ENCODE measurements around the gene RPE65. TPM values are rescaled to one million over a fixed set of nuclear protein-coding genes. Genes with fewer than 3 reads are reported as not detected.
"Not testable (repeated sequence)": the region's sequence is repeated elsewhere in the genome, so short reads cannot be mapped to it uniquely, and the experiment has no call there.

The RPE65 gene
- total RNA-seq, 2 donors from 2014 or later, result not detected

DNA sequence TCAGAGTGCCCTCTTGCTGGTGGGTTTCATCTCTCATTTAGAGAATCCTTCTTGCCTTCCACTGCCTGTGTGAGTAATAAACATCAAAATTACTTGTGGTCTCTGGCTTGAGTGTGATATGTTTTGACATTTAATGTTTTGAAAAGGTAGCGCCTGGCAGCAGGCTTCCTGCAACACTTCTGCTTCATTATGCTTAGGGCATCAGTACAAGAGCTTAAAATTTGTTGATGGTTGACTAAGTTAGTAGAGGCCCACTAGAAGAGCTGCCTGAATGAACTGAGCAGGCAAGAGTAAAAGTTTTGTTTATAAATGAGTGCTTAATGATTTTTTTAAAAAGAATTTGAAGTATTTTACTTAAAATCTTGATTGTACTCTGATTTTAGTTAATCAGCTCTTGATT is 6.4 kb upstream of the RPE65 start:
- intact Hi-C loops (cut with DNase I), result no loop called here
- DNase-seq, result no peak
- ATAC-seq, result no peak

DNA sequence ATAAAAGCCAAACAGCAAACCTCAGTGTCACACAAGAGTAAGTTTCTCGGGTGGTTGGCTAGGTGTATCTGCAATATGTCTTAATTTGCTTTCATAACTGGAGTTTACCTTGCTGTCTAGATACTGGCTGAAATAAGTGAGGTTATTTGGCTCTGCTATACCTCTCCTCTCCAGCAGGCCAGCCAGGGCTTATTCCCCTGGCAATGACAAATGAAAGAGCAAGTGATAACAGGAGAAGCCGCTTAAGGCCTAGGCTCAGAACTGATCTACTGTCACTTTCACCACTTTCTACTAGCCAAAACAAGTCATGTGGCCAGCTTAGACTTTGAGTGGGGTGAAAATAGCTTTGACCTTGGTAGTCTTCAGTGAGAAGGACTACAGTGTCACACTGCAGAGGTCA is 4.8 kb upstream of the RPE65 start:
- DNase-seq, result no peak
- ATAC-seq, result no peak
- intact Hi-C loops (cut with DNase I), result no loop called here

DNA sequence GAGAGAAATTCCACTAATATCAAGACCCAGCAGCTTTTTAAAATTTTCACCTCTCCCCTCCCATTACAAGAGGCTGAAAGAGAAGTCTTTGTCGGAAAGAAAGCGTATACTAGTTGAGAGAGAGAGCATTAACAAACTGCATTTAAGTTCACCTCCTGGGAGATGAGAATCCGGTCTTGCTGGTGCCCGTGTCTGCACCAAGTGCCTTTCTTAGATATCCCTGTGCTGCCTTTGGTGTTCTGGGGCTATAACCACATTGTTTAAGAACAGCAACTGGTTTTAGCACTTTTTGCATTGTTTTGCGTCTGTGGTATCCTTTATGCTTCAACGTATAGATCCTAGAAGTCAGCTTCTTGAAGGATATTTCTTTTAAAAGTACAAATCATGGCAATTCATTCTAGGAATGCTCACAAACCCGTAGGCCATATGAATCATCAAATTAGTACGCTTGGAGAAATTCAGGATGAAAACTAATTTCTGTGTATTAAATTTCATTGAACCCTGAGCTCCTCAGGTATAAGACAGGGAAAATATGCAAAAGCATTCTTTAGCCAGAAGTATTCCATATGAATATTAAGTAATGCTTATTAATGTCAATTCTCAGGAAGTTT is 3.4 kb upstream of the RPE65 start:
- DNase-seq, result no peak
- ATAC-seq, result no peak
- intact Hi-C loops (cut with DNase I), result no loop called here

DNA sequence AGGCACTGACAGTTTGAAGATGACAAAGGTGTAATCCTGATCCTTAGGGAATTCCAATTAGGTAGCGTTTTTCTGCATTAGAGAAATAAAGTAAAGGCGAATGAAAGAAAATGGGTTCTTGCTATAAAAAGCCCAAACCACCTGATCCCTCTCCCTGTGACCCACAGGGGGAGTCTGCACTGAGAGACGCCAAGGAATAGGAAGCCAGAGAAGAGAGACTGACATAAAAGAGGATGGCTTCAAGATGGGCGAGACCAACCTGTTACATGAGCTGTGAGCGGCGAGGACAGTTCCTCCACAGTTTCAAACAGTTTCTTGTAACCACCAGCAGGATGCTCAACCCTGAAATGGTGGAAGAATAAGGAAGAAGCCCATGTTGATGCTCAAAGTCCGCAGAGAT is 1.4 kb downstream of the RPE65 start:
- ATAC-seq, result no peak
- intact Hi-C loops (cut with DNase I), result no loop called here
- no peak for DNase-seq

DNA sequence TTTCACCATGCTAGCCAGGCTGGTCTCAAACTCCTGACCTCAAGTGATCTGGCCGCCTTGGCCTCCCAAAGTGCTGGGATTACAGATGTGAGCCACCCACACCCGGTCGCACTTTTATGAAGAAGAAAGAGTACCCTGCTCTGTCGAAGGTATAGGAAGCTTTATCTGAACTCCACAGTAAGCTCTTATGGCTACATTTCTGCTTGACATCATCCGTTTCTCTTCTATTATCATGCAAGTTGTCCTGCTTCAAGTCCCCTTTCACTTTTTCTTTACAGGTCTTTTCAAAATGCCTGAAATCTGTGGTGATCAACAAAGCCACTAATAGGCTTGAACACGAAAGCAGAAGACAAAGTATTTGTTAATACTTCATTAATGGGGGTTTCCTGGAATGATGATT is 4.0 kb downstream of the RPE65 start:
- no peak for DNase-seq
- no peak for ATAC-seq
- intact Hi-C loops (cut with DNase I), result no loop called here

DNA sequence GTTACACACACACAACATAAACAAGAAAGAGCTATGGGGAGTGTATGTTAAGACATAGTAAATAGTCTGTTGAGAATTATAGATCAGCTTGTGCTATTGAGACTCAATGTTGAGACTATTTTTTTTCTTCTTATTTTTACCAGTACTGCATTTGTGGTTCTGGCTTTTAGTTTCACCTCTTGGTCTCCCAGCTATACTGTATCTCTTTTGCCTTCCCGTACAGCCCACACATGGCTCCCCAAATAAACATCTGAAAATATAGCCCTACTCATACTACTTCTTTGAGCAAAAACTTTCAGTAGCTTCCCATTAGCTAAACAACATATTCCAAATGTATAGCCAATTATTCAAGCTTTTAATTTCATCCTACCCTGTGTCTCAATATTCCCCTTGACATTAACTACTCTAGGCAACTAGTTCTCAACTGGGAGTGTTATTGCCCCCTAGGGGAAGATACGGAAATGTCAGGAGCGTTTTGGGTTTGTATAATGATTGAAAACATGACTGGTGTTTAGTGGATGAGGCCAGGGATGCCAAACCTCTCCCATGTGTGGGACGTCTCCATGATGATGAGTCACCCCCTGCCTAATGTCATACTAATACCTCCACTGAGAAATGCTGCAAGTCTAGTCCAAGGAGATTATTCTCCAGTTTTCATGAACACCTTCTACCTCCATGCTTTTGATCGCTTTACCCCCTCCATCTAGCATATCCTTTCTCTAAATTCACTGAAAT is 6.8 kb downstream of the RPE65 start:
- intact Hi-C loops (cut with DNase I), result loop anchor here in 1 of 2 donors (5.0 kb wide), 1 partner anchor 326 kb away; no protein-coding TSS in a partner anchor
- ATAC-seq (peak in 1 of 2 donors; percentile 67), DNase-seq (no peak)

DNA sequence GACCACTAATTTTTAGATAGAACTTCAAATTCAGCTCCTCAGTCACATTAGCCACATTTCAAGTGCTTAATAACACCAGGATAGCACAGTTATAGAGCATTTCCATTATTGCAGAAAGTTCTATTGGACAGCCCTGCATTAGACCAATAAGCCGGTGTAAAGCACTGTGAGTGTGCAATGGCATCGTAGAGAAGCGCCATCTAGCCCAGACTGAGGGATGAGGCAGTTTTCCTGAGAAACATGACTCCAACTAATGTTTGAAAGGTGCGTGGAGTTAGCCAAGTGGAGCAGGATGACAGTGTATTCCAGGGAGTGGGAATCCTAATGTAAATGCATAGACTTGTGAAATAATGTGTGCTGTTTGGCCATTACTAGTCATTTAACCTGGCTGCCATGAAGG is 7.7 kb downstream of the RPE65 start:
- DNase-seq (no peak), ATAC-seq (no peak)
- intact Hi-C loops (cut with DNase I), result loop anchor here in 1 of 2 donors (5.0 kb wide), 1 partner anchor 325 kb away; no protein-coding TSS in a partner anchor

DNA sequence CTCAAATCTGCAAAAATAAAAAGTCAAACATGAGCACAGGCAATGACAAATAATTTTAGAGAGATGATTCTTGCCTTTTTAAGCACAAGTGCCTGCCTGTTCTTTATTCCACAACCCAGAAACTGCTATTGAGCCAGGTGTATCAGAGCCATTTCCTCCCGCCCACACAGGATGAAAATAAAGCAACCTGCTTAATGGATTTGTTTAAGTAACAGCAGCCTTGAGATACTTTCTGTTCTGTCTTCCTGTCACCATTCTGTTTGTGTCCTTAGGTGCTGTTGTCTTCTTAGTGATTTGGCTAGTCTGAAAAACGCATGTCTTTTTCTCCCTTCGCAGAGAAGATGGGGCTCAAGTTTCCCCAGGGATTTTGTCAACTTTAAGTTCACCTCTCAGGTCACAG is 11.4 kb downstream of the RPE65 start:
- ATAC-seq (no peak), DNase-seq (no peak)
- intact Hi-C loops (cut with DNase I), result no loop called here

DNA sequence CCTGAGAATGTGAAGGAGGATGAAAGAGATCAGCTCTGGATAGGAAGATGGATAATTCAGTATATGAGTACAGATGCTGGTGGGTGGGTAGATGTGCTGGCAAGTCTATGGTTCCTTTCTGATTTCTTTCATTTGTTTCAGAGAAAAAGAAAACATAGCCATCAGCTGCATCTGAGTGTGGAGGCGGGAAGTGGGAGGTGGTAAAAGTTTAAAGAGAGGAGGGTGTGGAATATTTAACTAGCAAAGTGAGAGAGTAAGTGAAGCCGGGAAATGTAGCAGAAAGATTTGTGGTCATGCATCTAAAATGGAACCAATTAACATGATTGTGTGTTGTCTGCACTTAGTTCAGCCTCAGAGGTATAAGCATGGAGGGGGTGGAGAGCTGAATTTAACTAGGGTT is 16.4 kb downstream of the RPE65 start:
- DNase-seq, result no peak
- intact Hi-C loops (cut with DNase I), result no loop called here
- no peak for ATAC-seq

DNA sequence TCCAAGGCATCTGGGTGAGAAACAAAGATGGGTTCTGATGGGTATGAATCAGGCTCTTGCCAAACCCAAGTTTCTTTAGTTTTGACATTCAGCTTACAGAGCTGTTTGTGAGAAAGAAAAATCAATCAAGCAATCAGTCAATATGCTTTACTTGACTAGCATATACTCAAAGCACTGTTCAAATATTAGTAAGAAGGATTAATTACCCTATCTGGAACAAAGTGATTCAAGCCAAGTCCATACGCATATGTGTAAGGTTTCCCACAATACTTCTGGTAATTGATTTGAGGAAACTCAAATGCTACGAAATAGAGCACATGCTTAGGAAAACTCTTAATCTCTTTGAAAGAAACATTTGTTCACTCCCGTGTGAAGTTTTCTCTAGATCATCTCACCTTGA is 18.7 kb downstream of the RPE65 start:
- ATAC-seq, result no peak
- intact Hi-C loops (cut with DNase I), result no loop called here
- DNase-seq, result no peak

DNA sequence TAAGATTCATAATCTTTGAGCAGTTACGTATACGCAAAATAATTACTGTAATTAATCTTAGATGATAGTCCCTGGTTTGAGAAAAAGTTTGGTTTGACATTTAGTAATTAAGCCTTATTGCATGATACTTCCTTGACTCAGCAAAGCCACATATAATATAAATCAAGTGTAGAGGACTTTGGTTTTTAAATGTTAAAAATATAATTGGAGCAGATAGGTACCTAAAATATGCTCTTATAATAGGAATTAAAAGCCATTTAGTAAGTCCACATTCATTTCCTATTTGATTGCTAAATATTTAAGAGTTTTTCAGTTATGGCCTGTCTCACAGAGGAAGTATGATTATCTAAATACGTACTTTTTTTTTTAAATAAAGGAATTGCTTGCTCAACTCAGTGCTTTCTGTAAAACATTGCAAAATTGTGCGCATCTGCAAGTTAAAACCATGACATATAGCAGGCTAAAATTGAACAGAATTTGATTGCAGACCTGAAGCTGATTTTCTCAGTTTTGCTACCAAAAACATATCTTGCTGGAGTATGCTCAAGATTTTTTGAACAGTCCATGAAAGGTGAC is 20.4 kb downstream of the RPE65 start:
- intact Hi-C loops (cut with DNase I), result no loop called here
- ATAC-seq (no peak), DNase-seq (no peak)

DNA sequence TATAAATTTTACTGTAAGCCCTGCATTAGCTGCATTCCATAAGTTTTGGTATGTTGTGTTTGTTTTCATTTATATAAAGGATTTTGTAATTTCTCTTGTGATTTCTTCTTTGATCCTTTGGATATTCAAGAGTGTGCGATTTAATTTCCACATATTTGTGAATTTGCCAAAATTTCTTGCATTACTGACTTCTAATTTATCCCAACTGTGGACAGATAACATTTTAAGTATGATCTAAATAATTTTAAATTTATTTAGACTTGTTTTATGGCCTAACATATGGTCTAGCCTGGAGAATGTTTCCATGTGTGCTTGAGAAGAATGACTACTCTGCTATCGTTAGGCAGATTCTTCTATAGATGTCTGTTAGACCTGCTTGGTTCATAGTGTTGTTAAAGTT is 23.2 kb downstream of the RPE65 start:
- ATAC-seq, result no peak
- intact Hi-C loops (cut with DNase I), result no loop called here
- DNase-seq, result no peak

DNA sequence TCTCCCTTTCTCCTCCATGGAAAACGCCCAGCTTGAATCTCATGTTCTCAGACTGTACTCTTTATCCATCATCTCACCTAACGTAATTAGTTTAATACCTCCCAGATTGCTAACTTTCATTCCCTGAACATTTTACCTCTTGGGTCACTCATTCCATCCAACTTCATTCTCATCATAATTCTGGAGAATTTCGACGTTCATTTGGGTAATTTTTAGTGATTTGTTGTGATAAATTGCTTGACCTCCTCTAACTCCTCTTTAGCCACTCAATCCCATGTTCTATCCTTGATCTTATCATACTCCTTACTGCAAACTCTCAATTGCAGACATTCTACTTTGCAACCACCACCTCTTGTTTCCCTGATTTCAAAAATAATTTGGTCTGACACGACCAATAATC is 28.4 kb downstream of the RPE65 start:
- ATAC-seq (no peak), DNase-seq (no peak)
- intact Hi-C loops (cut with DNase I), result no loop called here

DNA sequence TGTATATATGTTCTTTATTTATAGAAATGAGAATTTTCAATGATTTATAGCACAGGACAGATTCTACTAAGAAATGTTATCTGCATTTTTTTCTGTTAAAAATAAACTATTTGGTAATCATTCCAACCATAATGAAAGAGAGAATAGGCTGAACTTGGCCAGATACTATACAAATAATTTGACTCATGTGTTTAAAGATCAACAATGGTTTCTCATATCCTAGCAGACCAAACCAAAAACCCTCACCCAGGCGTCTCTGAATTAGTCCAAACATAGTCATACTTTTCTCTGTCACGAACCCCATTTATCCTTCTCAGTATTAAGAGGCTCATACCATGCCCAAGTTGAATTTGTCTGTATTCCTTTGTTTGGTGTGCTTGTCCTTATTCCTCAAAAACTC is 40.3 kb downstream of the RPE65 start:
- DNase-seq (no peak), ATAC-seq (no peak)
- intact Hi-C loops (cut with DNase I), result no loop called here

DNA sequence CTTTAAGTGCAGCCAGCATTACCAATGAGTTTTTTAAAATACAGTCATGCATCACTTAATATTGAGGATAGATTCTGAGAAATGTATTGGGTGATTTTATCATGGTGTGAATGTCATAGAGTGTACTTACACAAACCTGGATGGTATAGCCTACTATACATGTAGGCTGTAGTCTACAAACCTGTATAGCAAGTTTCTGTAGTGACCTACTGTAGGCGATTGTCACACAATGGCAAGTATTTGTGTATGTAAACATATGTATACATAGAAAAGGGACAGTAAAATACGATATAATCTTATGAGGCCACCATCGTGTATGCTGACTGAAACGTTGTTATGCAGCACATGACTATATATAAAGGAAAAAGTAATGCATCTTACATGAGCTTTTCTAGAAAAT is 48.2 kb downstream of the RPE65 start:
- intact Hi-C loops (cut with DNase I), result no loop called here
- ATAC-seq (no peak), DNase-seq (no peak)

DNA sequence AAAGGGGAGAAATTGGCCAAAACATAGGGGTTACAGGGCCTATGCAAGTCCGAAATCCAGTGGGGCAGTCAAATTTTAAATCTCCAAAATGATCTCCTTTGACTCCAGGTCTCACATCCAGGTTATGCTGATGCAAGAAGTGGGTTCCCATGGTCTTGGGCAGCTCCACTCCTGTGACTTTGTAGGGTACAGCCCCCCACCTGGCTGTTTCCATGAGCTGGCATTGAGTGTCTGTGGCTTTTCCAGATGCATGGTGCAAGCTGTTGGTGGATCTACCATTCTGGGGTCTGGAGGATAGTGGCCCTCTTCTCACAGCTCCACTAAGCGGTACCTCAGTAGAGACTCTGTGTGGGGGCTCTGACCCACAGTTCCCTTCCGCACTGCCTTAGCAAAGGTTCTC is 54.2 kb downstream of the RPE65 start:
- intact Hi-C loops (cut with DNase I); ATAC-seq; DNase-seq: not testable (repeated sequence)

DNA sequence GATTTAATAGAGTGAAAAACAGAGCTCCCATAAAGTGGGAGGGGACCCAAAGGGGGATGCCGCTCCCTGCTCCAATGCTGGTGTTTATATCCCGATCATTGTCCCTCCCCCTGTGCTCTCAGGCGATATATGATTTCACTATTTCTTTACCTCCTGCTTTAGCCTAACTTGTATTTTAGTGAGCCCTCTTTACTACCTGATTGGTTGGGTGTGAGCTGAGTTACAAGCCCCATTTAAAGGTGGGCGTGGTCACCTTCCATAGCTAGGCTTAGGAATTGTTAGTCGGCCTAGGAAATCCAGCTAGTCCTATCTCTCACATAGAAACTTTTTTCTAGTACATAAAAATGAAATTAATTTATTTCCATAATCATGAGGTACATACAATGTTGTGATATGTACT is 57.3 kb downstream of the RPE65 start:
- ATAC-seq; intact Hi-C loops (cut with DNase I); DNase-seq: not testable (repeated sequence)

DNA sequence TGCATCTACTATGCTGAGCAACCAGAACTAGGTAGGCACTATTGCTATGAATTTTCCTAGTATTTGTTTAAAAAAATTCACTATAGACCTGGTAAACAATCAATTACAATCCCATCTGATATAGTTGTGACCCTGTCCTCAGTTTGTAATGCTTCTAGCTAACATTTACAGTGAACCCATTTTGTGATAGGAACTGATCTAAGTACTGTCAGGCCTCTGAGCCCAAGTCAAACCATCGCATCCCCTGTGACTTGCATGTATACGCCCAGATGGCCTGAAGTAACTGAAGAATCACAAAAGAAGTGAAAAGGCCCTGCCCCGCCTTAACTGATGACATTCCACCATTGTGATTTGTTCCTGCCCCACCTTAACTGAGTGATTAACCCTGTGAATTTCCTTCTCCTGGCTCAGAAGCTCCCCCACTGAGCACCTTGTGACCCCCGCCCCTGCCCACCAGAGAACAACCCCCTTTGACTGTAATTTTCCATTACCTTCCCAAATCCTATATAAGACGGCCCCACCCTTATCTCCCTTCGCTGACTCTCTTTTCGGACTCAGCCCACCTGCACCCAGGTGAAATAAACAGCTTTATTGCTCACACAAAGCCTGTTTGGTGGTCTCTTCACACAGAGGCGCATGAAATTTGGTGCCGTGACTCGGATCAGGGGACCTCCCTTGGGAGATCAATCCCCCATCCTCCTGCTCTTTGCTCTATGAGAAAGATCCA is 63.8 kb downstream of the RPE65 start:
- DNase-seq; ATAC-seq; intact Hi-C loops (cut with DNase I): not testable (repeated sequence)

DNA sequence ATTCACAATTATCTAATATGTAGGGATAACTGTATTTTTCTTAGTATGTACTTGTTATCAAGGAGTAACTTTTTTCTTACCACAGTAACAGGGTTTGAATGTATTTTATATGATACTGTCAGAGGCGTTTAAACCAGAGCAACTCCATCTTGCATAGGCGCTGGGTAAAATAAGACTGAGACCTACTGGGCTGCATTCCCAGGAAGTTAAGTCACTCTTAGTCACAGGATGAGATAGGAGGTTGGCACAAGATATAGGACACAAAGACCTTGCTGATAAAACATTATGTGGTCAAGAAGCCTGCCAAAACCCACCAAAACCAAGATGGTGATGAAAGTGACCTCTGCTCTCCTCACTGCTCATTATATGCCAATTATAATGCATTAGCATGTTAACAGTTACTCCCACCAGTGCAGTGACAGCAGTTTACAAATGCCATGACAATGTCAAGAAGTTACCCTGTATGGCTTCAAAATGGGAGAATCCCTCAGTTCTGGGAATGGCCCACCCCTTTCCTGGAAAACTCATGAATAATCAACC is 64.8 kb downstream of the RPE65 start:
- peak; percentile 47 to 84 for ATAC-seq
- intact Hi-C loops (cut with DNase I), result no loop called here

DNA sequence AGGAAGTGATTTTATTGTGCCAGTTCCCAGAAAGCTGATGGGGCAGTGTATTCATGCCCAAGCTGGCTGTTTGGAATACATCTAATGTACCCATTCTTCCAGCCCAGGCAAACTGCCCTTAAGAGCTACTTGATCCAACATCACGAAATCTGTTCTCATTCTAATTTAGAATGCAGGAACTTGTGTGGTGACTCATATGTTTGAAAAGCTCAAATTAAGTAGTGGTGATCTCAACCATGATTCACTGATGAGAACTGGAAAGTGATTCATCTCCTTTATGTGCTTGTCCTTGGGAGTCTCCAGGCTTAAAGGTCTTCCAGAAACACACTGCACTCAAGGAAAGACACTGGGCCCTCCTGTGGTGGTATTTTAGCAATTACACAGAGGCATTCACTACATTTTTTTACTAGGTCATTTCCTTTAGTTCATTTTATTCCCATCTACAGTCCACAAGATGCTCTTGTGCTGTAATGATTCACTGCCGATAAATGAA is 65.4 kb downstream of the RPE65 start:
- DNase-seq, result no peak
- intact Hi-C loops (cut with DNase I), result no loop called here
- peak; percentile 73 to 99 for ATAC-seq

More for the DNA sequence above, 64.8 kb downstream of the RPE65 start:
- DNase-seq, result no peak
